BLaER1 (cell line): Measurements from ENCODE around the gene EIF4A3.
A peak's percentile ranks its signal among the peaks of the same experiment; 100 is the strongest.
"Not testable (repeated sequence)": the region's sequence is repeated elsewhere in the genome, so short reads cannot be mapped to it uniquely, and the experiment has no call there.

ENCODE experiments used
- H3K27ac ChIP-seq: shearing (Covaris generic); formaldehyde crosslinking; 2 replicates; pipeline ENCODE4 v1.8.1; 2022
- H3K27me3 ChIP-seq: shearing (Covaris generic); formaldehyde crosslinking; 2 replicates; pipeline ENCODE4 v1.8.1; 2022
- H3K36me3 ChIP-seq: shearing (Covaris generic); formaldehyde crosslinking; 2 replicates; pipeline ENCODE4 v1.8.1; 2022
- H3K4me1 ChIP-seq: shearing (Covaris generic); formaldehyde crosslinking; 2 replicates; pipeline ENCODE4 v1.8.1; 2022
- H3K4me2 ChIP-seq: shearing (Covaris generic); formaldehyde crosslinking; 2 replicates; pipeline ENCODE4 v1.8.1; 2022
- H3K4me3 ChIP-seq: shearing (Covaris generic); formaldehyde crosslinking; 2 replicates; pipeline ENCODE4 v1.8.1; 2022
- H3K9ac ChIP-seq: shearing (Covaris generic); formaldehyde crosslinking; 2 replicates; pipeline ENCODE4 v1.8.1; 2022
- H3K9me3 ChIP-seq: shearing (Covaris generic); formaldehyde crosslinking; 2 replicates; pipeline ENCODE4 v1.8.1; 2022
- H4K20me1 ChIP-seq: shearing (Covaris generic); formaldehyde crosslinking; 2 replicates; pipeline ENCODE4 v1.8.1; 2022
- Cebpa-rat ChIP-seq: shearing (Covaris generic); IDR thresholded peaks from 2 replicates; pipeline ENCODE4 v1.8.1; 2022

The EIF4A3 gene

GRCh38 chr17:80095844-80096475 lies 51.0 kb downstream of the EIF4A3 start:
- Histone ChIP-seq H3K4me3 (no peak overlapping the region), H3K9me3 (no peaks in the 10 kb centered on the region), H3K36me3 (no peaks in the 10 kb centered on the region), H4K20me1 (no peaks in the 10 kb centered on the region), H3K27me3 (no peaks in the 10 kb centered on the region), H3K4me1 (peaks cover 18% of the 10 kb centered on the region), H3K9ac (no peak overlapping the region), H3K4me2 (no peak overlapping the region), H3K27ac (no peak overlapping the region)
- no peak for TF ChIP-seq Cebpa-rat

GRCh38 chr17:80095038-80095843 lies 51.7 kb downstream of the EIF4A3 start:
- no peaks in the 10 kb centered on the region for H3K9me3 ChIP-seq
- no peak overlapping the region for H3K4me3 ChIP-seq
- no peaks in the 10 kb centered on the region for H4K20me1 ChIP-seq
- no peak for TF ChIP-seq Cebpa-rat
- no peaks in the 10 kb centered on the region for H3K27me3 ChIP-seq
- no peaks in the 10 kb centered on the region for H3K36me3 ChIP-seq
- no peak overlapping the region for H3K4me2 ChIP-seq
- no peak overlapping the region for H3K27ac ChIP-seq
- H3K9ac ChIP-seq = no peak overlapping the region
- peaks cover 11% of the 10 kb centered on the region for H3K4me1 ChIP-seq

DNA sequence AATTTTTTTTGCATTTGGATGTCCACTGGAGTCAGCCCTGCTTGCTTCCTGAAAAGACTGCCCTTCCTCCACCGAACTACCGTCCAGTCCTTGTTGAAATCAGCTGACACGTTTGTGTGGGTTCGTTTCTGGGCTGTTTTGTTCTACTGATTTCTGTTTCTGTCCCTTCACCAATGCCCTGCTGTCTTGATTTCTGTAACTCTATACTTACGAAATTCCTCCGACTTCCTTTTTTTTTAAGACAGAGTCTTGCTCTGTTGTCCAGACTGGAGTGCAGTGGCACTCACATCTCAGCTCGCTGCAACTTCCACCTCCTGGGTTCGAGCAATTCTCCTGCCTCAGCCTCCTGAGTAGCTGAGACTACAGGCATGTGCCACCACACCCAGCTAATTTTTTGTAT lies 54.0 kb downstream of the EIF4A3 start:
- Histone ChIP-seq H4K20me1 (no peaks in the 10 kb centered on the region), H3K9me3 (no peaks in the 10 kb centered on the region), H3K4me2 (no peak overlapping the region), H3K4me3 (no peak overlapping the region), H3K4me1 (no peaks in the 10 kb centered on the region), H3K27ac (no peak overlapping the region), H3K9ac (no peak overlapping the region), H3K36me3 (no peaks in the 10 kb centered on the region), H3K27me3 (no peaks in the 10 kb centered on the region)
- TF ChIP-seq Cebpa-rat = no peak

DNA sequence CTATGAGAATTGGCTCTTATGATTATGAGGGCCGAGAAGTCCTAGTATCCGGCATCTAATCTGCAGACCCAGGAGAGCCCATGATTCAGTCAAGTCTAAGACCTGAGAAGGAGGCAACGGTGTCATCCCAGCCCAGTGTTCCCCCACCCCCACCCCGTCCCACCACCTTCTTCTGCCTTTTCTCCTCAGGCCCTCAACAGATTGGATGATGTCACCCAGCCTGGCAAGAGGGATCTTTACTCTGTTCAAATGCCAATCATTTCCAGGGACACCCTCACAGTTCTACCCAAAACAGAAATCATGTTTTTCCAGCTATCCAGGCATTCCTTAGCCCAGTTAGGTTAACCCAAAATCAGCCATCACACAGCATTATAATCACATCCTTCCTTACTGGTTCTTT lies 55.6 kb downstream of the EIF4A3 start:
- no peak overlapping the region for H3K27ac ChIP-seq
- H3K4me2 ChIP-seq = no peak overlapping the region
- no peaks in the 10 kb centered on the region for H3K9me3 ChIP-seq
- H3K4me1 ChIP-seq = peaks cover under 1% of the 10 kb centered on the region; the same call in 1 of the 2 replicates
- H3K4me3 ChIP-seq = no peak overlapping the region
- H3K36me3 ChIP-seq = no peaks in the 10 kb centered on the region
- no peak for TF ChIP-seq Cebpa-rat
- no peaks in the 10 kb centered on the region for H3K27me3 ChIP-seq
- no peak overlapping the region for H3K9ac ChIP-seq
- H4K20me1 ChIP-seq = no peaks in the 10 kb centered on the region

DNA sequence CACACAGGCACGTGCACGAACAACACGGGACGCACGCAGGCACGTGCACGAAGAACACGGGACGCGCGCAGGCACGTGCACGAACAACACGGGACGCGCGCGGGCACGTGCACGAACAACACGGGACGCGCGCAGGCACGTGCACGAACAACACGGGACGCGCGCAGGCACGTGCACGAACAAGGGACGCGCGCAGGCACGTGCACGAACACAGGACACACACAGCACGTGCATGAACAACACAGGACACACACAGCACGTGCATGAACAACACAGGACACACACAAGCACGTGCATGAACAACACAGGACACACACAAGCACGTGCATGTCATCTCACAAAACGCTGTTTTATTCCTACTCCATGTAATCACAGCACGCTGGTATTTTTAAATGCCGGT lies 56.8 kb downstream of the EIF4A3 start:
- H3K4me2 ChIP-seq, H3K9me3 ChIP-seq, H3K27ac ChIP-seq, H4K20me1 ChIP-seq, H3K36me3 ChIP-seq, H3K27me3 ChIP-seq, H3K9ac ChIP-seq, H3K4me3 ChIP-seq: not testable (repeated sequence)
- H3K4me1 ChIP-seq = peaks cover 11% of the 10 kb centered on the region

DNA sequence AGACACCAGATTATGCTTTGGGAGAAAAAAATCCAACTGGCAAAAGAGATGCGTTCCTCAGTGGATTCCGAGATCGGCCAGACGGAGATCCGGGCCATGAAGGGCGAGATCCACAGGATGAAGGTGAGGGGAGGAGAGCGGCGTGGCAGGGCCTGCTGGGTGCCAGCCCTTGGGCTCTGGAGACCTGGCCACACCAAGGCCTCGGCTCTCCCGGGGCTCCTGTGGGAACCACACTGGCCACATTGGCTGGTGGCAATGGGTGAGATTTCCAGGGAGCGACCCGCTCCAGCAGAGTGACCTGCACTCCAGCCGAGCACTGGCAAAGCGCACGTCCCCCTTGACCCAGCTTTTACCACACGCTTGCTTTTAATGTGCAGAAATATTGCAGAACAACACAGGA lies 57.2 kb downstream of the EIF4A3 start:
- H3K27ac ChIP-seq = no peak overlapping the region
- H3K36me3 ChIP-seq = no peaks in the 10 kb centered on the region
- no peak for TF ChIP-seq Cebpa-rat
- H3K4me2 ChIP-seq = no peak overlapping the region
- no peaks in the 10 kb centered on the region for H3K27me3 ChIP-seq
- H3K4me3 ChIP-seq = no peak overlapping the region
- H4K20me1 ChIP-seq = no peaks in the 10 kb centered on the region
- H3K9me3 ChIP-seq = no peaks in the 10 kb centered on the region
- no peak overlapping the region for H3K9ac ChIP-seq
- H3K4me1 ChIP-seq = peaks cover 11% of the 10 kb centered on the region

- Histone ChIP-seq H4K20me1 (no peaks in the 10 kb centered on the region), H3K4me3 (no peak overlapping the region), H3K9ac (no peak overlapping the region), H3K9me3 (no peaks in the 10 kb centered on the region), H3K4me2 (no peak overlapping the region), H3K27me3 (no peaks in the 10 kb centered on the region), H3K36me3 (no peaks in the 10 kb centered on the region), H3K27ac (no peak overlapping the region), H3K4me1 (peaks cover 30% of the 10 kb centered on the region)
- no peak for TF ChIP-seq Cebpa-rat
Observed at GRCh38 chr17:80087346-80088265, 59.3 kb downstream of the EIF4A3 start.

GRCh38 chr17:80086616-80087015 lies 60.3 kb downstream of the EIF4A3 start:
- Histone ChIP-seq H3K4me2 (no peak overlapping the region), H3K9ac (no peak overlapping the region), H4K20me1 (no peaks in the 10 kb centered on the region), H3K27me3 (no peaks in the 10 kb centered on the region), H3K27ac (no peak overlapping the region), H3K9me3 (no peaks in the 10 kb centered on the region), H3K4me3 (no peak overlapping the region), H3K36me3 (no peaks in the 10 kb centered on the region), H3K4me1 (peaks cover 34% of the 10 kb centered on the region)
- TF ChIP-seq Cebpa-rat = no peak

- H3K27ac ChIP-seq = no peak overlapping the region
- H3K27me3 ChIP-seq = no peaks in the 10 kb centered on the region
- H3K4me3 ChIP-seq = no peak overlapping the region
- H3K9ac ChIP-seq = no peak overlapping the region
- H3K4me1 ChIP-seq = peaks cover 34% of the 10 kb centered on the region
- peak overlapping the region; percentile 64 for H3K4me2 ChIP-seq
- no peaks in the 10 kb centered on the region for H4K20me1 ChIP-seq
- no peaks in the 10 kb centered on the region for H3K9me3 ChIP-seq
- H3K36me3 ChIP-seq = no peaks in the 10 kb centered on the region
- TF ChIP-seq Cebpa-rat = no peak
Observed at GRCh38 chr17:80086081-80086480, 60.8 kb downstream of the EIF4A3 start.

DNA sequence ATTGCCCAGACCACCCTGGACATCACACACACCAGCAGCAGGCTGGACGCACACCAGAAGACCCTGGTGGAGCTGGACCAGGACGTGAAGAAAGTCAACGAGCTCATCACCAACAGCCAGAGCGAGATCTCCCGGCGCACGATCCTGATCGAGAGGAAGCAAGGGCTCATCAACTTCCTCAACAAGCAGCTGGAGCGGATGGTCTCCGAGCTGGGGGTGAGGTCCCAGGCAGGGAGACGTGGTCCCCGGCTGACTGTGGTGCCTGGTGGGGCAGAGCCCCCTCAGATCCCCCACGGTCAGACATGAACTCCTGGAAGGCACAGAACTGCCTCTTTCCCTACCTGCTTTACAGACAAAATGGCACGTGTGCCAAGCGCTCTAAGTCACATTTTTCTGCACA lies 62.2 kb downstream of the EIF4A3 start:
- no peak for TF ChIP-seq Cebpa-rat
- Histone ChIP-seq H3K4me1 (peaks cover 34% of the 10 kb centered on the region), H3K9ac (no peak overlapping the region), H3K36me3 (no peaks in the 10 kb centered on the region), H4K20me1 (no peaks in the 10 kb centered on the region), H3K27ac (no peak overlapping the region), H3K4me2 (no peak overlapping the region), H3K9me3 (no peaks in the 10 kb centered on the region), H3K4me3 (no peak overlapping the region), H3K27me3 (no peaks in the 10 kb centered on the region)
